Right atrium auricular region (tissue), 2 donors: ENCODE results near the gene SYCP2. TPM values are rescaled to one million over a fixed set of nuclear protein-coding genes. Genes with fewer than 3 reads are reported as not detected.

Source experiments
- DNase-seq: peaks from one replicate; pipeline ENCODE4 v3.0.0-alpha.2; 2019; ENCODE audit warnings: low spot score
- H3K27ac ChIP-seq, 2 donors: fragments of 200-600 bp; sonication (generic); 1 replicate in 1 of 2; 2 replicates in 1 of 2; pipeline ENCODE4 v1.5.1; 2016 to 2019
- H3K27me3 ChIP-seq, 2 donors: fragments of 200-600 bp; sonication (generic); one replicate each; pipeline versions ENCODE4 v1.5.1 to v1.6.0; 2017 to 2019
- H3K36me3 ChIP-seq: fragments of 200-600 bp; sonication (generic); one replicate; pipeline ENCODE4 v1.5.1; 2016
- H3K4me1 ChIP-seq, 2 donors: fragments of 200-600 bp; sonication (generic); one replicate each; pipeline versions ENCODE4 v1.5.1 to v1.6.0; 2017 to 2019
- H3K4me3 ChIP-seq, 2 donors: fragments of 200-600 bp; sonication (generic); 1 replicate in 1 of 2; 2 replicates in 1 of 2; pipeline ENCODE4 v1.5.1; 2017 to 2019; ENCODE audit warnings: mild to moderate bottlenecking in 1 of 2, moderate library complexity in 1 of 2
- H3K9me3 ChIP-seq, 2 donors: fragments of 200-600 bp; sonication (generic); one replicate each; pipeline ENCODE4 v1.5.1; 2019
- total RNA-seq, 2 donors: library from RNA; depleted of rRNA; stranded (reverse); fragments of >200 nt; gene quantifications; one replicate each; pipeline ENCODE4 v1.1.0, GENCODE V29; 2016
- TF ChIP-seq, protein P1 (sequence below), 2 donors: fragments of 200-600 bp; sonication (generic); IDR thresholded peaks; one replicate each; pipeline ENCODE4 v1.5.1; 2019; ENCODE audit warnings: antibody characterized with exemption in 2 of 2

SYCP2 gene
- total RNA-seq, 2 donors from 2014 or later: 0.56 to 0.79 TPM

DNA sequence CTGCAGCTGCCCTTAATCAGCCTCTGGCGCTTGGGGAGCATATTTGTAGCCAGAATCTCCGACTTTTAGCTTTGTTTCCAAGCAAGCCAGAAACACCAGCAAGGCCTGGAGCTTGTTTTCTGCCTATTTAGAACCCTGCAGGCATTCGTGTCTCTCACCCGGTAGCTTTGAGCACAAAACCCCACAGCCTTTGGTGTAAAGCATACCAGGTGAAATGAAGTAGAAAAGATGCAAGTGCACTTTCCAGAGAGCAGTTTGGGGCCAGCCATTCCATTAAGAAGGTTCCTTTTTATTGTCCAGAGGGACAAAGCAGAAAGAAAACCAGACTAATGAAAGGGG, 7.5 kb upstream of the SYCP2 start:
- no peak for DNase-seq
- peak overlapping the region; percentile 95 to 96 for H3K27ac ChIP-seq
- no peaks in the 10 kb centered on the region for H3K27me3 ChIP-seq
- TF ChIP-seq, protein P1, sequence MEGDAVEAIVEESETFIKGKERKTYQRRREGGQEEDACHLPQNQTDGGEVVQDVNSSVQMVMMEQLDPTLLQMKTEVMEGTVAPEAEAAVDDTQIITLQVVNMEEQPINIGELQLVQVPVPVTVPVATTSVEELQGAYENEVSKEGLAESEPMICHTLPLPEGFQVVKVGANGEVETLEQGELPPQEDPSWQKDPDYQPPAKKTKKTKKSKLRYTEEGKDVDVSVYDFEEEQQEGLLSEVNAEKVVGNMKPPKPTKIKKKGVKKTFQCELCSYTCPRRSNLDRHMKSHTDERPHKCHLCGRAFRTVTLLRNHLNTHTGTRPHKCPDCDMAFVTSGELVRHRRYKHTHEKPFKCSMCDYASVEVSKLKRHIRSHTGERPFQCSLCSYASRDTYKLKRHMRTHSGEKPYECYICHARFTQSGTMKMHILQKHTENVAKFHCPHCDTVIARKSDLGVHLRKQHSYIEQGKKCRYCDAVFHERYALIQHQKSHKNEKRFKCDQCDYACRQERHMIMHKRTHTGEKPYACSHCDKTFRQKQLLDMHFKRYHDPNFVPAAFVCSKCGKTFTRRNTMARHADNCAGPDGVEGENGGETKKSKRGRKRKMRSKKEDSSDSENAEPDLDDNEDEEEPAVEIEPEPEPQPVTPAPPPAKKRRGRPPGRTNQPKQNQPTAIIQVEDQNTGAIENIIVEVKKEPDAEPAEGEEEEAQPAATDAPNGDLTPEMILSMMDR (IDR thresholded peaks at IDR 0.05): no peak
- peak overlapping the region; percentile 54 to 74 for H3K4me3 ChIP-seq
- no peaks in the 10 kb centered on the region for H3K9me3 ChIP-seq
- H3K36me3 ChIP-seq: peaks cover 27% of the 10 kb centered on the region
- H3K4me1 ChIP-seq: peaks cover 0 to 68% of the 10 kb centered on the region in 2 donors

DNA sequence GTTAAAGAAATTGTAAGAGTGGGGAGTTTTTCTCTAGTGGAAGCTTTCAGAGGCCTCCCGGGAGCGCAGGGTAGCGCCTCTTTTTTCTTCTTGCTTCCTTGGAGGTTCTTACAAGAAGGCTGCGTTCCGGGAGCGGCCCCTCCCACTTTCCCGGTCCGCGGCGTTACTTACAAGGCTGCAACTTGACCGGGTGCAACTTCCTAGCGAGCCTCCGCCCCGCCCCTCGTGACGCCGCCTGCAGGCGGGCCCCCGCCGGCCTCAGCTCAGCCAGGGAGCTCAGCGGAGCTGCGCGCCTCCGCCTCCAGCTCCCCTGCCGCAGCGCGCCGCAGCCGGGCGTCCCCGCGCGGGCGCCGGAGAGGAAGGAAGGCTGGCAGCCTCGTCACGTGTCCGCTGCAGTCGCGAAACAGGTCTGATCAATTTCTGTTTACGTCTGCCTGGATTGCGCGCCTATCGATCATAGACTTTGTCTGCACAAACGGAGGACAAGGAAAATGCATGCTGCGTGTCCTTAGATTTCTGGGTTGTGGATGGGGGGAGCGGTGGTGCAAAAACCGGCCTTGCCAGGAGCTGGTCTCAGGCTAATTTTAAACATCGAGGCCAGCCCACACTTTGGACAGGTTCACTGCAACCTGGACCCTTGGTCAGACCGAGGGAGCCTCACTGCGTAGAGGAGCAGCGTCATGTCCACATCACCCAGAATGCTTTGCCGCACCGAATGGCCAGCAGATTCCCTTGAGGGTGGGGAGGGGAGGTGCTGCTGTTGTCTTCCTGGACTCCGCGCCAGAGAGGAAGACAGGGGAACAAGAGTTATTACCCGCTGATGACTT, 6.9 kb upstream of the SYCP2 start, which contains the start of the genes FAM217B and PPP1R3D:
Gene FAM217B, plus strand, starts transcription at position 261 of the 827 bp plus-strand sequence. CDS start 3,555 bp downstream, outside the sequence.
Gene PPP1R3D, minus strand, starts transcription at position 177 of the 827 bp plus-strand sequence. CDS start 374 bp downstream, outside the sequence.
- TF ChIP-seq, protein P1 (IDR thresholded peaks at IDR 0.05): peak in 1 of 2 donors; percentile 42
- H3K27ac ChIP-seq: peak within 1 kb of the TSS; percentile 95 to 96
- H3K4me1 ChIP-seq: peaks cover 0 to 63% of the 10 kb centered on the region in 2 donors
- peak within 1 kb of the TSS; percentile 54 to 74 for H3K4me3 ChIP-seq
- no peaks in the 10 kb centered on the region for H3K9me3 ChIP-seq
- no peaks in the 10 kb centered on the region for H3K27me3 ChIP-seq
- DNase-seq: peak; percentile 99
- H3K36me3 ChIP-seq: peaks cover 27% of the 10 kb centered on the region

DNA sequence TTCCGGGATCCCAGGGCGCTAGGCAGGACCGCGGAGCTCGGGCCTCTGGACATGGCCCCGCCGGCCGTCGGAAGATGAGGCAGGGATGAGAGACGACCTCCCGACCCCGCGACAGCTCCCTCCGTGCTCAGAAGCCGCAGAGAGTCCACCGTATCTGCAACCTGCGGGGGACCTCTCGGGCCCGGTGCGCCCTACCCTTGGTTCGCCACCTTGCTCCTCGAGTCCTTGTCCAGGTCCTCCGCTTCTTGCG, 6.4 kb upstream of the SYCP2 start:
- Histone ChIP-seq H3K4me1 (peaks cover 0 to 58% of the 10 kb centered on the region in 2 donors), H3K27me3 (no peaks in the 10 kb centered on the region), H3K9me3 (no peaks in the 10 kb centered on the region), H3K27ac (peak overlapping the region; percentile 95 to 96), H3K4me3 (peak overlapping the region; percentile 54 to 74), H3K36me3 (peaks cover 24% of the 10 kb centered on the region)
- TF ChIP-seq, protein P1 (IDR thresholded peaks at IDR 0.05): no peak
- DNase-seq: no peak

DNA sequence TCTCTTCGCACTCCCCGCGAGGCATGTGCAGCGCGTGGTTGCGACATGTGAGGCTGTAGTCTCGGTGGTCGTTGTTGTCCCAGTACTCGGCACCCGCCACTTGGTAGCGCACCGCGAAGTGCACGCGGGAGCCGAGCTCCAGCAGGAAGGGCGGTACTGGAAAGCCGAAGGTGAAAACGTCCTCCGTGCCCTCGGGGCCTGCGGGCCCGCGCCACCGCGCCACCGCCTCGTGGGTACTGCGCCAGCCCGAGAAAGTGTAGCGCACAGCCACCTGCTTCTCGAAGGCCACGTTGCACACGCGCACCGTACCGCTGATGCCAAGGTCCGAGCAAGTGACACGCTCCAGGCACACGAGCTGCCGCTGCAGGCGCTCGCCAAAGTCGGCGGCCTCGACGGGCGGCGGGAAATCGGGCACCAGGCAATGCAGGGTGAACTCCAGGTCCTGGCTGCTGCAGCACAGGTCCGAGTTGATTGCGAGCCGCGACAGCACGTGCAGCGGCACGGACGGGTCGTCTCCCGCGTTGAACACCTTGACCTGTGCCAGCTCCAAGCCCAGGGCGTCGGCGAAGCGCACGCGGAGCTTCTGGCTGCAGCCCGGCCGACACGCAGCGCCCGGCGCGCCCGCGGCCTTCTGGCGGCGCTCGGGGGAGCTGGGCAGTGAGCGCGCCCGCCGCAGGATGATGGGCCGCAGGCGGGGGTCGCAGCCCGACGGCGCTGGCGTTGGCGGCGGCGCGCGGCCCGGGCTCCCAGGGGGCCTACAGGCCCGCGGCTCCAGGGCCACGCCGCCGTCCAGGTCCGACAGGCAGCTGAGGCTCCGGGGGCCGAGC, 5.8 kb upstream of the SYCP2 start:
- H3K9me3 ChIP-seq: no peaks in the 10 kb centered on the region
- DNase-seq: no peak
- peak overlapping the region; percentile 95 to 96 for H3K27ac ChIP-seq
- H3K4me3 ChIP-seq: peak overlapping the region; percentile 54 to 74
- H3K4me1 ChIP-seq: peaks cover 0 to 53% of the 10 kb centered on the region in 2 donors
- TF ChIP-seq, protein P1 (IDR thresholded peaks at IDR 0.05): no peak
- H3K27me3 ChIP-seq: no peaks in the 10 kb centered on the region
- H3K36me3 ChIP-seq: peaks cover 19% of the 10 kb centered on the region

DNA sequence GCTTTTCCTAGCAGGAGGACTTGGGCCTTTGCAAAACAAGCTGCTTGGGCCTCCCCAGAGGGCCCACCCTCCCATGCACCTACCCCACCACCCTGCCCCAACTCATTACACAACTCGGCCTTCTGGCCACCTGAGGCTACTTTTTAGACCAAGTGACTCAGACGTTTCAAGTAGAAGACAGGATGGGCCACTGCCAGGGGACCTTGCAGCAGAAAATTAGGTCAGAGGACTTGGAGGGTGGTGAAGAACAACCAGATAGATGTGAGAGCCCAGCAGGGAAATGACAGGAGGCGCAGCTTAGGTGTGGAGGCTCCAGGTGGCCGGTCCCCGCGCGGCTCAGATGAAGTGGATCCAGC, 5.2 kb upstream of the SYCP2 start:
- peak overlapping the region; percentile 54 to 74 for H3K4me3 ChIP-seq
- TF ChIP-seq, protein P1 (IDR thresholded peaks at IDR 0.05): no peak

More for the DNA sequence above, 5.2 kb upstream of the SYCP2 start:
- Histone ChIP-seq H3K27ac (peak overlapping the region; percentile 95 to 96), H3K9me3 (no peaks in the 10 kb centered on the region), H3K4me1 (peaks cover 0 to 52% of the 10 kb centered on the region in 2 donors), H3K27me3 (no peaks in the 10 kb centered on the region), H3K36me3 (peaks cover 13% of the 10 kb centered on the region)
- DNase-seq: no peak
